ENCODE data around the gene CHPF.

CHPF gene

GRCh38 chr2:219551441-219552381 is 8.1 kb upstream of the CHPF start:
- peak overlapping the region; percentile 100 for H3K4me2 ChIP-seq (ENCODE audit: insufficient read depth, low read length, poor library complexity, severe bottlenecking)
- peak overlapping the region; percentile 39 for H2BK5ac ChIP-seq (ENCODE audit: low read length)
- no CpG with 5 or more reads among the region's 54 CpGs for WGBS, 2 donors (ENCODE audit: extremely low coverage in 2 of 2, insufficient read length in 2 of 2, insufficient replicate concordance in 1 of 2)
- no peak for DNase-seq (ENCODE audit: low spot score)
- peak overlapping the region; percentile 80 for H3K23ac ChIP-seq (ENCODE audit: low read depth, low read length, poor library complexity)
- H4K8ac ChIP-seq (ENCODE audit: low read depth, low read length): peak overlapping the region; percentile 45
- H3K27me3 ChIP-seq (ENCODE audit: control insufficient read depth in 3 of 3, insufficient read depth in 3 of 3, low read depth in 1 of 3, low read length in 3 of 3): peaks cover 0 to 23% (median 0%) of the 10 kb centered on the region in 3 experiments
- peaks cover 10% of the 10 kb centered on the region for H3K79me1 ChIP-seq (ENCODE audit: low read depth, low read length)
- no peak overlapping the region for H3K27ac ChIP-seq (replicated peaks; ENCODE audit: low read length)
- H3K18ac ChIP-seq (ENCODE audit: low read length): peak overlapping the region; percentile 97
- H3K9ac ChIP-seq (ENCODE audit: low read depth, low read length, poor library complexity): peak overlapping the region; percentile 79
- H2BK15ac ChIP-seq (ENCODE audit: low read length): peak overlapping the region; percentile 85
- peak overlapping the region; percentile 78 to 85 for H3K4me3 ChIP-seq (ENCODE audit: low read length in 2 of 2)
- H2BK120ac ChIP-seq (ENCODE audit: low read depth, low read length): no peak overlapping the region
- no peak overlapping the region for H2BK12ac ChIP-seq (ENCODE audit: low read length)
- peak overlapping the region; percentile 99 for H2AFZ ChIP-seq (ENCODE audit: low read length)
- peaks cover 0 to 3% of the 10 kb centered on the region in 2 donors for H3K9me3 ChIP-seq (replicated peaks in 1 of 2; ENCODE audit: control insufficient read depth in 2 of 2, insufficient read depth in 1 of 2, low read depth in 1 of 2, low read length in 2 of 2)
- H3K36me3 ChIP-seq (replicated peaks in 1 of 2; ENCODE audit: control insufficient read depth in 2 of 2, insufficient read depth in 2 of 2, low read length in 2 of 2): peaks cover 11 to 40% of the 10 kb centered on the region in 2 donors
- peak overlapping the region; percentile 89 for H3K14ac ChIP-seq (ENCODE audit: low read length)
- H4K91ac ChIP-seq (ENCODE audit: low read depth, low read length, poor library complexity): no peak overlapping the region
- peaks cover 9 to 10% of the 10 kb centered on the region in 2 donors for H3K4me1 ChIP-seq (ENCODE audit: control insufficient read depth in 2 of 2, insufficient read depth in 1 of 2, low read depth in 1 of 2, low read length in 2 of 2)
- no peak overlapping the region for H3K4ac ChIP-seq (ENCODE audit: low read length)
- H2AK5ac ChIP-seq (ENCODE audit: low read depth, low read length): peak overlapping the region; percentile 84

GRCh38 chr2:219549619-219550018 is 6.0 kb upstream of the CHPF start:
- Histone ChIP-seq H3K9ac (ENCODE audit: low read depth, low read length, poor library complexity) (no peak overlapping the region), H4K8ac (ENCODE audit: low read depth, low read length) (no peak overlapping the region), H2BK15ac (ENCODE audit: low read length) (no peak overlapping the region), H3K18ac (ENCODE audit: low read length) (no peak overlapping the region), H3K14ac (ENCODE audit: low read length) (peak overlapping the region; percentile 4), H2AK5ac (ENCODE audit: low read depth, low read length) (no peak overlapping the region), H3K9me3 (replicated peaks in 1 of 2; ENCODE audit: control insufficient read depth in 2 of 2, insufficient read depth in 1 of 2, low read depth in 1 of 2, low read length in 2 of 2) (peaks cover 0 to 3% of the 10 kb centered on the region in 2 donors), H3K4me1 (ENCODE audit: control insufficient read depth in 2 of 2, insufficient read depth in 1 of 2, low read depth in 1 of 2, low read length in 2 of 2) (peaks cover 10 to 12% of the 10 kb centered on the region in 2 donors), H3K4ac (ENCODE audit: low read length) (no peak overlapping the region), H2BK12ac (ENCODE audit: low read length) (no peak overlapping the region), H3K4me3 (ENCODE audit: low read length in 2 of 2) (no peak overlapping the region), H3K36me3 (replicated peaks in 1 of 2; ENCODE audit: control insufficient read depth in 2 of 2, insufficient read depth in 2 of 2, low read length in 2 of 2) (peaks cover 3 to 29% of the 10 kb centered on the region in 2 donors), H3K79me1 (ENCODE audit: low read depth, low read length) (peaks cover 8% of the 10 kb centered on the region), H3K27me3 (ENCODE audit: control insufficient read depth in 3 of 3, insufficient read depth in 3 of 3, low read depth in 1 of 3, low read length in 3 of 3) (peaks cover 0 to 26% (median 0%) of the 10 kb centered on the region in 3 experiments), H3K27ac (replicated peaks; ENCODE audit: low read length) (no peak overlapping the region), H2AFZ (ENCODE audit: low read length) (no peak overlapping the region), H4K91ac (ENCODE audit: low read depth, low read length, poor library complexity) (no peak overlapping the region), H3K4me2 (ENCODE audit: insufficient read depth, low read length, poor library complexity, severe bottlenecking) (no peak overlapping the region), H2BK5ac (ENCODE audit: low read length) (no peak overlapping the region), H3K23ac (ENCODE audit: low read depth, low read length, poor library complexity) (no peak overlapping the region), H2BK120ac (ENCODE audit: low read depth, low read length) (no peak overlapping the region)
- DNase-seq (ENCODE audit: low spot score): no peak
- no CpG with 5 or more reads among the region's 9 CpGs for WGBS, 2 donors (ENCODE audit: extremely low coverage in 2 of 2, insufficient read length in 2 of 2, insufficient replicate concordance in 1 of 2)

- H3K9me3 ChIP-seq (replicated peaks in 1 of 2; ENCODE audit: control insufficient read depth in 2 of 2, insufficient read depth in 1 of 2, low read depth in 1 of 2, low read length in 2 of 2): peaks cover 0 to 3% of the 10 kb centered on the region in 2 donors
- no peak for DNase-seq (ENCODE audit: low spot score)
- H3K36me3 ChIP-seq (replicated peaks in 1 of 2; ENCODE audit: control insufficient read depth in 2 of 2, insufficient read depth in 2 of 2, low read length in 2 of 2): peaks cover under 1 to 23% of the 10 kb centered on the region in 2 donors
- H3K14ac ChIP-seq (ENCODE audit: low read length): no peak overlapping the region
- no peak overlapping the region for H3K4ac ChIP-seq (ENCODE audit: low read length)
- H3K27ac ChIP-seq (replicated peaks; ENCODE audit: low read length): no peak overlapping the region
- H4K91ac ChIP-seq (ENCODE audit: low read depth, low read length, poor library complexity): no peak overlapping the region
- no peak overlapping the region for H2AFZ ChIP-seq (ENCODE audit: low read length)
- H3K27me3 ChIP-seq (ENCODE audit: control insufficient read depth in 3 of 3, insufficient read depth in 3 of 3, low read depth in 1 of 3, low read length in 3 of 3): peaks cover 0 to 29% (median 0%) of the 10 kb centered on the region in 3 experiments
- H3K79me1 ChIP-seq (ENCODE audit: low read depth, low read length): peaks cover 8% of the 10 kb centered on the region
- no peak overlapping the region for H2BK120ac ChIP-seq (ENCODE audit: low read depth, low read length)
- H3K9ac ChIP-seq (ENCODE audit: low read depth, low read length, poor library complexity): no peak overlapping the region
- H2BK12ac ChIP-seq (ENCODE audit: low read length): no peak overlapping the region
- no peak overlapping the region for H3K23ac ChIP-seq (ENCODE audit: low read depth, low read length, poor library complexity)
- no peak overlapping the region for H2BK5ac ChIP-seq (ENCODE audit: low read length)
- no CpG with 5 or more reads among the region's 18 CpGs for WGBS, 2 donors (ENCODE audit: extremely low coverage in 2 of 2, insufficient read length in 2 of 2, insufficient replicate concordance in 1 of 2)
- peaks cover 13 to 15% of the 10 kb centered on the region in 2 donors for H3K4me1 ChIP-seq (ENCODE audit: control insufficient read depth in 2 of 2, insufficient read depth in 1 of 2, low read depth in 1 of 2, low read length in 2 of 2)
- H3K4me3 ChIP-seq (ENCODE audit: low read length in 2 of 2): no peak overlapping the region
- H2BK15ac ChIP-seq (ENCODE audit: low read length): no peak overlapping the region
- no peak overlapping the region for H4K8ac ChIP-seq (ENCODE audit: low read depth, low read length)
- no peak overlapping the region for H3K18ac ChIP-seq (ENCODE audit: low read length)
- H2AK5ac ChIP-seq (ENCODE audit: low read depth, low read length): no peak overlapping the region
- no peak overlapping the region for H3K4me2 ChIP-seq (ENCODE audit: insufficient read depth, low read length, poor library complexity, severe bottlenecking)
These were observed 5.4 kb upstream of the CHPF start for GRCh38 chr2:219548990-219549389.

GRCh38 chr2:219547621-219548020 is 4.0 kb upstream of the CHPF start:
- Histone ChIP-seq H3K4ac (ENCODE audit: low read length) (no peak overlapping the region), H3K4me3 (ENCODE audit: low read length in 2 of 2) (no peak overlapping the region), H3K27ac (replicated peaks; ENCODE audit: low read length) (no peak overlapping the region), H2BK12ac (ENCODE audit: low read length) (no peak overlapping the region), H3K36me3 (replicated peaks in 1 of 2; ENCODE audit: control insufficient read depth in 2 of 2, insufficient read depth in 2 of 2, low read length in 2 of 2) (peaks cover 0 to 23% of the 10 kb centered on the region in 2 donors), H2BK5ac (ENCODE audit: low read length) (peak overlapping the region; percentile 39), H2AK5ac (ENCODE audit: low read depth, low read length) (peak overlapping the region; percentile 28), H3K4me1 (ENCODE audit: control insufficient read depth in 2 of 2, insufficient read depth in 1 of 2, low read depth in 1 of 2, low read length in 2 of 2) (peaks cover 9 to 14% of the 10 kb centered on the region in 2 donors), H3K9ac (ENCODE audit: low read depth, low read length, poor library complexity) (no peak overlapping the region), H3K14ac (ENCODE audit: low read length) (no peak overlapping the region), H3K23ac (ENCODE audit: low read depth, low read length, poor library complexity) (peak overlapping the region; percentile 65), H4K8ac (ENCODE audit: low read depth, low read length) (no peak overlapping the region), H2BK15ac (ENCODE audit: low read length) (no peak overlapping the region), H3K18ac (ENCODE audit: low read length) (no peak overlapping the region), H4K91ac (ENCODE audit: low read depth, low read length, poor library complexity) (no peak overlapping the region), H2BK120ac (ENCODE audit: low read depth, low read length) (no peak overlapping the region), H3K9me3 (replicated peaks in 1 of 2; ENCODE audit: control insufficient read depth in 2 of 2, insufficient read depth in 1 of 2, low read depth in 1 of 2, low read length in 2 of 2) (no peaks in the 10 kb centered on the region), H3K79me1 (ENCODE audit: low read depth, low read length) (peaks cover 2% of the 10 kb centered on the region), H2AFZ (ENCODE audit: low read length) (no peak overlapping the region), H3K4me2 (ENCODE audit: insufficient read depth, low read length, poor library complexity, severe bottlenecking) (no peak overlapping the region), H3K27me3 (ENCODE audit: control insufficient read depth in 3 of 3, insufficient read depth in 3 of 3, low read depth in 1 of 3, low read length in 3 of 3) (peaks cover 0 to 21% (median 0%) of the 10 kb centered on the region in 3 experiments)
- WGBS, 2 donors (ENCODE audit: extremely low coverage in 2 of 2, insufficient read length in 2 of 2, insufficient replicate concordance in 1 of 2): no CpG with 5 or more reads among the region's 26 CpGs
- no peak for DNase-seq (ENCODE audit: low spot score)
